A673 (cell line): ENCODE measurements around the gene PSMA5. TPM values are rescaled to one million over a fixed set of nuclear protein-coding genes. Genes with fewer than 3 reads are reported as not detected.
A peak's percentile ranks its signal among the peaks of the same experiment; 100 is the strongest.

Source experiments
- Bru-seq: library from RNA; stranded (reverse); fragments of 400-500 nt; gene quantifications from one replicate; lab custom pipeline; 2021; lab: Mats Ljungman, UMichigan
- BruChase-seq, 2 experiments: library from RNA; stranded (reverse); fragments of 400-500 nt; gene quantifications; one replicate each; lab custom pipeline; 2021; lab: Mats Ljungman, UMichigan
- BruUV-seq: library from RNA; stranded (reverse); fragments of 400-500 nt; replicated peaks from 2 replicates; lab custom pipeline; 2021; lab: Mats Ljungman, UMichigan
- CTCF ChIA-PET: fragments of 300-600 bp; sonication (Branson Sonifier 250); formaldehyde crosslinking; loops from one replicate; lab custom pipeline; 2022; ENCODE audit warnings: antibody characterized with exemption; lab: Charles Lee
- POLR2A ChIA-PET: fragments of 300-600 bp; sonication (Branson Sonifier 250); formaldehyde crosslinking; loops from one replicate; lab custom pipeline; 2022; ENCODE audit warnings: antibody characterized with exemption; ENCODE audit not compliant: low non-redundant PET; lab: Charles Lee
- DNase-seq: peaks from one replicate; pipeline ENCODE4 v3.0.0-alpha.2; 2015; ENCODE audit warnings: low spot score
- H3K27ac ChIP-seq: fragments of 200-600 bp; sonication (generic); 2 replicates; pipeline ENCODE4 v1.5.1; 2016; ENCODE audit warnings: mixed run types, low read depth, mild to moderate bottlenecking, mixed read lengths, antibody characterized with exemption, low read length; ENCODE audit not compliant: poor library complexity, severe bottlenecking
- H3K27me3 ChIP-seq: fragments of 200-600 bp; sonication (generic); replicated peaks from 2 replicates; pipeline ENCODE4 v1.6.1; 2017; ENCODE audit warnings: mixed run types, low read depth, mild to moderate bottlenecking, mixed read lengths, antibody characterized with exemption, low read length; ENCODE audit not compliant: insufficient read depth, poor library complexity
- H3K36me3 ChIP-seq: fragments of 200-600 bp; sonication (generic); 2 replicates; pipeline ENCODE4 v1.6.1; 2016; ENCODE audit warnings: mixed run types, mild to moderate bottlenecking, mixed read lengths, antibody characterized with exemption, low read length; ENCODE audit not compliant: insufficient read depth, poor library complexity, severe bottlenecking
- H3K4me1 ChIP-seq: fragments of 200-600 bp; sonication (generic); 2 replicates; pipeline ENCODE4 v1.6.1; 2017; ENCODE audit warnings: mixed run types, mild to moderate bottlenecking, mixed read lengths, antibody characterized with exemption, low read length; ENCODE audit not compliant: insufficient read depth, poor library complexity, severe bottlenecking
- H3K4me3 ChIP-seq: fragments of 200-600 bp; sonication (generic); 2 replicates; pipeline ENCODE4 v1.5.1; 2016; ENCODE audit warnings: low read depth, mixed run types, mild to moderate bottlenecking, mixed read lengths, low read length; ENCODE audit not compliant: poor library complexity, severe bottlenecking
- H3K9me3 ChIP-seq: fragments of 200-600 bp; sonication (generic); 2 replicates; pipeline ENCODE4 v1.6.1; 2016; ENCODE audit warnings: mixed run types, low read depth, mild to moderate bottlenecking, mixed read lengths, antibody characterized with exemption, low read length; ENCODE audit not compliant: poor library complexity, severe bottlenecking
- CTCF ChIP-seq: fragments of 300-800, 200-600 bp; sonication (generic); conservative IDR thresholded peaks from 2 replicates; pipeline ENCODE4 v1.5.1; 2017; ENCODE audit warnings: low read depth, mild to moderate bottlenecking, antibody characterized with exemption, low read length, moderate library complexity, mixed read lengths
- EZH2 ChIP-seq: fragments of 200-600 bp; sonication (generic); IDR thresholded peaks from 2 replicates; pipeline ENCODE4 v1.6.1; 2017; ENCODE audit warnings: borderline replicate concordance, low read depth, mild to moderate bottlenecking, mixed read lengths, antibody characterized with exemption, low read length; ENCODE audit not compliant: poor library complexity, severe bottlenecking
- intact Hi-C: fragments of 100-400 bp; cut with micrococcal nuclease; formaldehyde crosslinking; loops from one replicate; pipeline ENCODE4 v1.10.0; 2022; ENCODE audit not compliant: unreplicated experiment
- long read RNA-seq: library from polyadenylated mRNA; stranded (forward); transcript quantifications from one replicate; pipeline ENCODE4 v2.0.0, GENCODE V29; 2022
- total RNA-seq: library from RNA; stranded (reverse); gene quantifications from 2 replicates; pipeline ENCODE4 v1.2.3, GENCODE V29; 2021

PSMA5 gene
- total RNA-seq (189 and 201 TPM in 2 replicates), Bru-seq, nascent RNA (percentile 96 among the genes with signal in this experiment), BruChase-seq, experiment 1, labeled RNA remaining after a 2-hour chase (percentile 96 among the genes with signal in this experiment), BruChase-seq, experiment 2, labeled RNA remaining after a 6-hour chase (percentile 95 among the genes with signal in this experiment)
- long read RNA-seq, transcript PSMA5-201 (9 exons, 3,729 nt), result major isoform, 331 of 394 reads
- long read RNA-seq, partial matches to known transcripts, result 12 of 394 reads
- long read RNA-seq, other reads (novel, unspliced or antisense), result 51 of 394 reads

- intact Hi-C loops, result no loop called here
- H3K27ac ChIP-seq, result peak within 1 kb of the TSS; percentile 73
These were observed at the start of gene PSMA5 for GRCh38 chr1:109426281-109427170. Gene PSMA5 (minus strand): TSS chr1:109426448. CDS start chr1:109426330, 118 bp downstream.

GRCh38 chr1:109475261-109475660 lies 49.0 kb upstream of the PSMA5 start:
- CTCF ChIA-PET, result no interaction called here

More at GRCh38 chr1:109426281-109427170, at the start of gene PSMA5:
- DNase-seq, result peak; percentile 100
- CTCF ChIA-PET, result interaction anchor here (0.6 kb wide), 2 partner anchors 64 to 144 kb away, joined by 3 to 8 read pairs; no protein-coding TSS in a partner anchor
- POLR2A ChIA-PET, result no interaction called here
- Histone ChIP-seq H3K4me3 (peak within 1 kb of the TSS; percentile 86), H3K9me3 (no peaks in the 10 kb centered on the region), H3K36me3 (peaks cover 2% of the 10 kb centered on the region), H3K27me3 (no peaks in the 10 kb centered on the region), H3K4me1 (peaks cover 4% of the 10 kb centered on the region)
- BruUV-seq, result TSS peak; percentile 77
- TF ChIP-seq CTCF (no peak), EZH2 (no peak)

More at GRCh38 chr1:109475261-109475660, 49.0 kb upstream of the PSMA5 start:
- peaks cover 81% of the 10 kb centered on the region for H3K27me3 ChIP-seq
- H3K27ac ChIP-seq, result no peak overlapping the region
- no peaks in the 10 kb centered on the region for H3K9me3 ChIP-seq
- no peak for TF ChIP-seq CTCF
- TF ChIP-seq EZH2, result no peak
- POLR2A ChIA-PET, result no interaction called here
- intact Hi-C loops, result no loop called here
- BruUV-seq, result no TSS peak
- no peaks in the 10 kb centered on the region for H3K4me1 ChIP-seq
- H3K36me3 ChIP-seq, result no peaks in the 10 kb centered on the region
- H3K4me3 ChIP-seq, result no peak overlapping the region
- no peak for DNase-seq
